IPS-18c (cell line): ENCODE data around the gene FNIP2.

Source experiments
- H3K4me3 ChIP-seq: 2 replicates; pipeline ENCODE4 v1.7.0; 2013; ENCODE audit warnings: low read depth, mild to moderate bottlenecking, low read length, moderate library complexity; ENCODE audit not compliant: insufficient read depth
- H3K9me3 ChIP-seq: one replicate; pipeline ENCODE4 v1.6.1; 2013; ENCODE audit warnings: mild to moderate bottlenecking, low read length, moderate library complexity; ENCODE audit not compliant: control insufficient read depth, insufficient read depth

Gene FNIP2

DNA sequence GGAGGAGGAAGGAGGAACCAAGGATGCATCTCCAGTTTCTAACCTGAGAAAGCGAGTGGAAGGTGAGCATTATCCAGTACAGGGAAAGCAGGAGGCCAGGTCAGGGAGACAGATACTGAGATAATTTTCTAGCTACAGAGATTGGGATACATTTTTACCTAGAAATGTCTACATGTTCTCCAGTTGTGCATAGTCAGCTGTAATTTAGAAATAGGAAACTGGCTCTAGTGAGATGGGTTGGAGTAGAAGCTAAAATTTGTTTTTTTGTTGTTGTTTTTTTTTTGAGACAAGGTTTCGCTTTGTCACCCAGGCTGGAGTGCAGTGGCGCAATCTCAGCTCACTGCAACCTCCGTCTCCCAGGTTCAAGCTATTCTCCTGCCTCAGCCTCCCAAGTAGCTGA is 71.3 kb downstream of the FNIP2 start:
- Histone ChIP-seq H3K9me3 (no peaks in the 10 kb centered on the region), H3K4me3 (no peak overlapping the region)

DNA sequence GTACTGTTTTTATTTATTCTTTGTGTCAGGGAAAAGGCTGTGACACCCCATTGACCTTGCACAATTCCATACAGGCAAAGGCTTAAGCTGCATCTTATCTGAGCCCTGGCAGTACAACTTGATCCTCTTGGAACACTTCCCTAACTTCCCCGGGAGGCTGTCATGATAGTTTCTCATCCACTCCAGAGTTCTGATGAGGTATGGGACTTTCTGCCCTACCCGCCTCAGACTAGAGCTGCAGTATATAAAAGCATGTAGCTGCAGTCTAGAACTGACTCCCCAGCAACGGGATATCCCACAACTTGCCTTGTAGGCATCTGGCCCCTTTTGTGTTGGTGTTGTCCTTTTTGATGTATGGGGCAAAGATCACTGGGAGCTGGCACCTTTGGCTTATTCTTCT is 72.7 kb downstream of the FNIP2 start:
- Histone ChIP-seq H3K4me3 (no peak overlapping the region), H3K9me3 (no peaks in the 10 kb centered on the region)

- Histone ChIP-seq H3K9me3 (no peaks in the 10 kb centered on the region), H3K4me3 (no peak overlapping the region)
Observed at GRCh38 chr4:158845311-158846041, 76.7 kb downstream of the FNIP2 start.

- Histone ChIP-seq H3K4me3 (no peak overlapping the region), H3K9me3 (no peaks in the 10 kb centered on the region)
Observed at GRCh38 chr4:158847535-158847934, 78.7 kb downstream of the FNIP2 start.

- H3K4me3 ChIP-seq = no peak overlapping the region
- H3K9me3 ChIP-seq = no peaks in the 10 kb centered on the region
Observed at GRCh38 chr4:158849681-158850080, 80.9 kb downstream of the FNIP2 start.

DNA sequence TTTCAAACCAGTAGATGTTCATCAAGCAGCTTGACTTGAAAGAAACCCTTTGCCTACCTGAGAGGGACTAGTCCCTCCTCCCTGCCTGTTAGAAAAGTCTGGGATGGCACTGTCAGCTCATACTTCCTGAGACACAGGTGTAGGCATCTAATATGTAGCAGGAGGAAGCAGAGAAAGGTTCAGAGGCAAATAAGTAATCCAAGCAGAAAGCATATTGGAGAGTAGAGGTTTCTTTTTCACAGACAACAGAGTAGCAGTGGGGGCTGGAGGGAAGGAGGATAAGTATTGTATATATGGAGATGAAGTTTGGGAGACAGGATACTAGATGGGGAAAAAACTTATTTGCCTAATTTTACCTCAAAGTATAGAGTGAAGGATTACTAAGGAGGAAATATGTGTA is 81.5 kb downstream of the FNIP2 start:
- Histone ChIP-seq H3K4me3 (no peak overlapping the region), H3K9me3 (no peaks in the 10 kb centered on the region)

GRCh38 chr4:158850800-158851644 is 82.2 kb downstream of the FNIP2 start:
- Histone ChIP-seq H3K4me3 (no peak overlapping the region), H3K9me3 (no peaks in the 10 kb centered on the region)

DNA sequence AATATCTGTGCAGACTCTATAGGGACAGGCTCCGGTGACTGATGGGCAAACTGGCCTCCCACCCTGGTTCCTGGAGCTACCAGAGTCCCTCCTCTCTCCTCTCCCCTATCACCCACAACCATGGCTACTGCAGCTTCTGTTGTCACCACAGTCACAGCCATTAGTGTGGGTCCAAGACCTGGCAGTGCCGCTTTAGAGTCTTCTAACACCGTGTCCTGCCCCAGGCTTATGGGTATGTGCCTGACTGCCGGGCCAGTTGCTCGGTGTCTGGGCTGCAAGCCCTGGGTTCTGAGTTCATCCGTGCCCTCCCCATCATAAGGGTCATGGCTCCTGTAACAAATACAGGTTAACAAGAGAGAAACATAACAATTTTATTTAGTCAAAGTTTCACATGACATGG is 85.4 kb downstream of the FNIP2 start:
- Histone ChIP-seq H3K4me3 (no peak overlapping the region), H3K9me3 (no peaks in the 10 kb centered on the region)

GRCh38 chr4:158856852-158857251 is 88.0 kb downstream of the FNIP2 start:
- Histone ChIP-seq H3K9me3 (no peaks in the 10 kb centered on the region), H3K4me3 (no peak overlapping the region)

DNA sequence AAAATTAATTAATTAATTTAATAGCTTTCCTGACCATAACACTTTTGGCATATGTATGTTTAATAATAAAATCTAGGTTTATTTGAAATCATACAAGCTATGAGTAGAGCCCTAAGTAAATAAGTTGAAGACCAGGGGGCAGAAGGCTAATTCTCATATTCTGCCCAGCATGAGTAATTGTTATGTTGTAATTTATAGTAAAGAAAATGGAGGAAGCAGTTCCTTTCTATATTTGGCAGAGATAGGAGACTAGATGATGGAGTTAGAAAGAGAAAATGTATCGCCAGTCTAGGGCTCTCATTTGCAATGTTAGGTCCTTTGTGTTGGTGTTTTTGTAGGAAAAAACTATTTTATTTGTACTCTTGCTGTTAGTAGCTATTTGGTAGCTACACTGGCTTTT is 89.1 kb downstream of the FNIP2 start:
- no peaks in the 10 kb centered on the region for H3K9me3 ChIP-seq
- no peak overlapping the region for H3K4me3 ChIP-seq

GRCh38 chr4:158858410-158859199 is 89.8 kb downstream of the FNIP2 start:
- Histone ChIP-seq H3K4me3 (no peak overlapping the region), H3K9me3 (no peaks in the 10 kb centered on the region)

DNA sequence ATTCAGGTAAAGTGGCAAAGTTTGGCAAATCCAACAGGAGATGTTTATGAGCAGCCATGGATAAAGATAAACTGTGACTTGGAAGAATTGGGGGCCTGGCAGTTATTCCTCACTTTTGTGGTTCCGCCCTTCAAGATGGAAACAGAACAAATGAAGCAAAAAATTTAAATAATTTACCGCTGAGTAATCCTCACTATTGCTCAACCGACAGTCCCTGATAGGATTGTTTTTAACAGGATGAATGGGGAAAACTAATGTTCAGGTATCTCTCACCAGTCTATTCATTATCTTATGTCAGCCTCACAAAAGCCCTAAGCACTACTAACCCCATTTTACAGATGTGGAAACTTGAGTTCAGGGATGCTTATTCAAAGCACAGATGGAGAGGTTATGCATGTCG is 90.8 kb downstream of the FNIP2 start:
- H3K9me3 ChIP-seq = no peaks in the 10 kb centered on the region
- H3K4me3 ChIP-seq = no peak overlapping the region

GRCh38 chr4:158860856-158861255 is 92.0 kb downstream of the FNIP2 start:
- Histone ChIP-seq H3K9me3 (no peaks in the 10 kb centered on the region), H3K4me3 (no peak overlapping the region)

- Histone ChIP-seq H3K9me3 (no peaks in the 10 kb centered on the region), H3K4me3 (no peak overlapping the region)
Observed at GRCh38 chr4:158861281-158861680, 92.5 kb downstream of the FNIP2 start.

DNA sequence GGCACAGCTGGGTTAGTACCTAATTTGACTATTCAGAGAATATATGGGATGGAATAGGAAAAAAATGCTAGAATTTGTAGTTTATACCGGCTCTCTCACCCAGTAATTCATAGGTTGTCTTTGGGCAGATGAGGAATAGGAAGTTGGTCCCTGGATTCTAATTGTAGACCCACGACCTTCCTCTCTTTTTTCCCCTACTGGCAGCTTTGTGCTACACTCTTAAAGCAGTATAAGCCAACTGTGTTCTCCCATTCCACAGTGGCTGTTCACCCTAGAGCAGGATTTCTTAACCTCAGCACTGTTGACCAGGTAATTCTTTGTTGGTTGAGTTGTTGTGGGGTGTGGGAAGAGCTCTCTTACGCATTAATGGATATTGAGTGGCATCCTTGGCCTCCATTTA is 92.9 kb downstream of the FNIP2 start:
- H3K9me3 ChIP-seq = no peaks in the 10 kb centered on the region
- H3K4me3 ChIP-seq = no peak overlapping the region

- H3K9me3 ChIP-seq = no peaks in the 10 kb centered on the region
Observed at GRCh38 chr4:158863296-158863695, 94.5 kb downstream of the FNIP2 start.

GRCh38 chr4:158865520-158866177 is 96.8 kb downstream of the FNIP2 start:
- no peak overlapping the region for H3K4me3 ChIP-seq
- no peaks in the 10 kb centered on the region for H3K9me3 ChIP-seq

More at GRCh38 chr4:158863296-158863695, 94.5 kb downstream of the FNIP2 start:
- H3K4me3 ChIP-seq = no peak overlapping the region
